Omental fat pad (tissue), 4 donors: Measurements from ENCODE around the gene HPSE2. TPM values are rescaled to one million over a fixed set of nuclear protein-coding genes. Genes with fewer than 3 reads are reported as not detected.

Source experiments
- ATAC-seq: fragments of 150-250 bp; one replicate; pipeline ENCODE4 v1.9.1; 2016; ENCODE audit warnings: mild to moderate bottlenecking, moderate library complexity; ENCODE audit not compliant: low FRiP score
- DNase-seq: peaks from one replicate; pipeline ENCODE4 v3.0.0-alpha.2; 2019; ENCODE audit warnings: low spot score
- total RNA-seq, 4 donors: library from RNA; depleted of rRNA; stranded (reverse); fragments of >200 nt; gene quantifications; one replicate each; pipeline ENCODE4 v1.1.0, GENCODE V29; 2016
- TF ChIP-seq, protein P1 (sequence below), 3 donors: fragments of 450-650 bp; IDR thresholded peaks; one replicate each; pipeline ENCODE4 v1.5.1; 2016 to 2017; ENCODE audit warnings: antibody characterized with exemption in 3 of 3, mild to moderate bottlenecking in 3 of 3, moderate library complexity in 2 of 3

HPSE2 gene
- total RNA-seq, 4 donors from 2014 or later = 0.24 to 1.5 (median 0.46) TPM

DNA sequence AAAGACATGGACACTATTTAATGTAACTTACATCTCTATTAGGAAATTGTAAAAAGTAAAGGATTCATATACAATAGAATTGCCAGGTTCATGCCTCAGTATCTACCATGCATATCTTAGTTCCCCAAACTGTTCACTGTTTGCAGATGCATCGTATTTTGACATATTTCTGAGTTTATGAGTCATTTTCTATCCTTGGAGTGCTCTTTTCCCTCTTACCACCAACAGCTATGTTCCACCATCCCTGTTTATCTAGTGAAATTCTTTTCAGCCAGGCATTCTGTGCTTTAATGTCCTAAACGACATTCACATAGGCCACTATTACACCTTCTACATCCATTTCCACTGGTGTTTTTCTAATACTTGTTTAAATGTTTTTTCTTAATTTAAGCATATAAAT, 649.6 kb downstream of the HPSE2 start:
- ATAC-seq (no peak), DNase-seq (no peak)
- TF ChIP-seq, protein P1, sequence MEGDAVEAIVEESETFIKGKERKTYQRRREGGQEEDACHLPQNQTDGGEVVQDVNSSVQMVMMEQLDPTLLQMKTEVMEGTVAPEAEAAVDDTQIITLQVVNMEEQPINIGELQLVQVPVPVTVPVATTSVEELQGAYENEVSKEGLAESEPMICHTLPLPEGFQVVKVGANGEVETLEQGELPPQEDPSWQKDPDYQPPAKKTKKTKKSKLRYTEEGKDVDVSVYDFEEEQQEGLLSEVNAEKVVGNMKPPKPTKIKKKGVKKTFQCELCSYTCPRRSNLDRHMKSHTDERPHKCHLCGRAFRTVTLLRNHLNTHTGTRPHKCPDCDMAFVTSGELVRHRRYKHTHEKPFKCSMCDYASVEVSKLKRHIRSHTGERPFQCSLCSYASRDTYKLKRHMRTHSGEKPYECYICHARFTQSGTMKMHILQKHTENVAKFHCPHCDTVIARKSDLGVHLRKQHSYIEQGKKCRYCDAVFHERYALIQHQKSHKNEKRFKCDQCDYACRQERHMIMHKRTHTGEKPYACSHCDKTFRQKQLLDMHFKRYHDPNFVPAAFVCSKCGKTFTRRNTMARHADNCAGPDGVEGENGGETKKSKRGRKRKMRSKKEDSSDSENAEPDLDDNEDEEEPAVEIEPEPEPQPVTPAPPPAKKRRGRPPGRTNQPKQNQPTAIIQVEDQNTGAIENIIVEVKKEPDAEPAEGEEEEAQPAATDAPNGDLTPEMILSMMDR (IDR thresholded peaks at IDR 0.05) = no peak

DNA sequence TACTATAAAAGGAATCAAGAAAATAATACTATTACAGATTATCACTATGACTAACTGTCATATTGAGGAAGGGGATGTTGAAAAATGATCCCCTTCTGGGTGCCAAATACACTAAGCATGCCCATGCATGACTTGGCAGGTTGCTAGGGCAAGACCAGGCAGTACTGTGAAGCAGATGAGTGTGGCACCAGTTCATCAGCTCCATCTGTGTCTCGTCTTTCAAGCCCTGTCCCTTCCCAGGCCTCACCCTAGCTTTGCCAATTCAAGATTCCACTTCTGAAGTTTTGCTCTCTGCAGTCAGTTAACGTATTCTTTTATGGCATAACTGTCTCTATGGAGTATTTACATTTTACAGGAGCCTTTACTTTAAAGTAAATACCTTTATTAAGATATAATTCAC, 653.3 kb downstream of the HPSE2 start:
- DNase-seq (no peak), ATAC-seq (no peak)
- TF ChIP-seq, protein P1 (IDR thresholded peaks at IDR 0.05) = no peak

DNA sequence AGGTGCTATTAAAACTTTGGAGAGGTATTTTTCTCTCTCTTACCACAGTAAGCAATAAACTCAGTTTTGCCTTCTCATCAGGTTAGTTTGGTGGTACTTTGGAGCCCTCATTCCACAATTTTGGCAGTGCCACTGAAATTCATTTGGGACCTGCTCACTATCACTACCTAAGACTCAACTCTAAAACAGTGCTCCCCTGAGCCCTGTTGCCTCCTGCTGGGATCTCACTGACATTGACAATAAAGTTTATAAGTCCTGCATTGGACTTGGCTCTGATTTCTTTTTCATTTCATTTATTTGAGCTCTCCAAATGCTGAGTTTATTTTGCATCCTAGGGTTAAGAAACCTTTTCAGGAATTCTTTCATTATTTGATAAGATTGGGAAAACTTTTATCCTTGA, 658.1 kb downstream of the HPSE2 start:
- no peak for ATAC-seq
- TF ChIP-seq, protein P1 (IDR thresholded peaks at IDR 0.05) = no peak

DNA sequence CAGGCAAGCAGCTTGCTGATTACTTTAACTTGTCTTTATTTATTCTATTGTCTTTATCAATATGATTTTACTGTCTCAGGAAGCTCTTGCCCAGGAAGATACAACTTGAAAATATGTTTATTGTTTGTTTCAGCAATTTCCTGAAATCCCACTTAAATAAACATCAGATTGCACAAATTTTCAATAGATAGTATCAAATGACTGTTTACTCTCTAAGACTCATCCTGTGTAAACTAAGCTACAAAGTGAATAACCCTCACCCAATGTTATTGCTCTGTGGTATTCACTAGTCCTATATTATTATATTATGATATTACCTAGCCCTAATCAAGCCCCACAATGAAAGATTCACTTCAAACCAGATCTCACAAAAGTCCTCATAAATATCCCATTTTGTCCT, 658.5 kb downstream of the HPSE2 start:
- ATAC-seq (no peak), DNase-seq (no peak)
- TF ChIP-seq, protein P1 (IDR thresholded peaks at IDR 0.05) = no peak

More for the DNA sequence above, 658.1 kb downstream of the HPSE2 start:
- DNase-seq = no peak

DNA sequence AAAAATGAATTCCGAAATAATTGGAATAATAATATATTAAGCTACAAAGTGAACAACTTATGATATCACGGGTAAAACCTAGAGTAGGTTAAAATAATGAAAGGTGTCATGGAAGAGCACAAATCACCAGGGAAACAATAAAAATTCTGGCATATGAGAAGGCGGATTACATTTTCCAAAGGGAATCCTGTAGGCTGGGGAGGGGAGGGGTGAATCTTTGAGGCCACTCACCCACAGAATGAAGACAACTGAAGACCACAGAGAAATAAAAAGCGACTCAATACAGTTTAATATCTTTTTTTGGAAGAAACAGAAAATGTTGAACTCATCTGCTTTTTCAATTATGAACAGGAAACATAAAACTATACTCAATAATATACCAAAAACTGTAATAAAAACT, 659.6 kb downstream of the HPSE2 start:
- ATAC-seq = no peak
- TF ChIP-seq, protein P1 (IDR thresholded peaks at IDR 0.05) = no peak

DNA sequence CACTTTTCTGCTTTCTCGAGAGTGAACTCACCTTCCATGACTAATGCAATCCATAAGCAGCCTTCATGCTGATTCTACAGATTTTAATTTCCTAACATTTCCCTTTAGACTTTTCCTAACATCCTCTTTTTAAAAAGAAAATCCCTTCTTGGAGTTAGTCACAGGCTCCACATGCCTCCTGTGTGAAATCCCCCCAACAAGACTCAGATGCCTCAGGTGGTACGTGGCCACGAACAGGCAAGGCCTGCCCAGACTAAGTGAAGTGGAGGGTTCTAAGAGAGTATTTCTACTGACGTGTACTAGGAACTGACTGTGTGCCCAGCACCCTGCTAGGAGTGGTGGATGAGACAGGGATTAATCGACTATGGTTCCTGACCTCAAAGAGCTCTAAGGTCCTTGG, 663.1 kb downstream of the HPSE2 start:
- DNase-seq (no peak), ATAC-seq (no peak)
- TF ChIP-seq, protein P1 (IDR thresholded peaks at IDR 0.05) = no peak

More for the DNA sequence above, 659.6 kb downstream of the HPSE2 start:
- no peak for DNase-seq

DNA sequence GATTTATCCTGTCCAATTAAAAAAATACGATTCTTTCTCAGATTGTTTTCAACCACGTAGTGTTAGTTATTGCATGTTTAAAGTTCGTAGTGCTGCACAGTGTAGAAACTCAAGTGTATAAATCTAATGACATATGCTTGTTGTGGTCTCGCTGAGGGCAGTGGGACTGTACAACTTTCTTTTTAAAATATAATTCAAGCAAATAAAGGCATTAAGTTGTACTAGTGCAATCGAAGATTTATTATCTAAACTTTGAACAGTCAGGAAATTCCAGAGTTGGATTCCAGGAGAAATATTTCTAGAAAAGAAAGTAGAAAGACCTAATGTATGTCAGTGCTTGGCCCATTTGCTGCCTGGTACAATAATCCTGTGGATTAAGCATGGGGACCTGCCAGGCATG, 664.8 kb downstream of the HPSE2 start:
- DNase-seq = no peak
- TF ChIP-seq, protein P1 (IDR thresholded peaks at IDR 0.05) = no peak
- no peak for ATAC-seq
